Ascending aorta (tissue), 2 donors: ENCODE data around the gene DRG2. TPM values are rescaled to one million over a fixed set of nuclear protein-coding genes. Genes with fewer than 3 reads are reported as not detected.

ENCODE experiments used
- DNase-seq, 2 donors: peaks; one replicate each; pipeline ENCODE4 v3.0.0-alpha.2; 2019; ENCODE audit warnings: low spot score in 2 of 2
- H3K27ac ChIP-seq, 2 donors: fragments of 200-600 bp; sonication (generic); one replicate each; pipeline ENCODE4 v1.5.1; 2016 to 2017; ENCODE audit warnings: mild to moderate bottlenecking in 1 of 2
- H3K27me3 ChIP-seq: fragments of 200-600 bp; sonication (generic); one replicate; pipeline ENCODE4 v1.5.1; 2017
- H3K36me3 ChIP-seq, 2 donors: fragments of 200-600 bp; sonication (generic); one replicate each; pipeline ENCODE4 v1.5.1; 2016
- H3K4me1 ChIP-seq, 2 donors: fragments of 200-600 bp; sonication (generic); one replicate each; pipeline ENCODE4 v1.5.1; 2016 to 2017; ENCODE audit warnings: mild to moderate bottlenecking in 1 of 2
- H3K4me3 ChIP-seq, 2 donors: fragments of 200-600 bp; sonication (generic); one replicate each; pipeline ENCODE4 v1.5.1; 2016 to 2017; ENCODE audit warnings: mild to moderate bottlenecking in 1 of 2
- H3K9me3 ChIP-seq, 2 donors: fragments of 200-600 bp; sonication (generic); one replicate each; pipeline ENCODE4 v1.5.1; 2016
- intact Hi-C: fragments of 100-400 bp; cut with DNase I; formaldehyde crosslinking; loops from one replicate; pipeline ENCODE4 v1.15.1; 2023
- total RNA-seq: library from RNA; depleted of rRNA; stranded (reverse); fragments of >200 nt; gene quantifications from one replicate; pipeline ENCODE4 v1.1.0, GENCODE V29; 2016
- TF ChIP-seq, protein P1 (sequence below), 3 experiments: fragments of 200-600 bp in 2 of 3; fragments of 450-650 bp in 1 of 3; sonication (generic) in 2 of 3; IDR thresholded peaks; one replicate each; pipeline ENCODE4 v1.5.1; 2016 to 2019; ENCODE audit warnings: antibody characterized with exemption in 3 of 3, mild to moderate bottlenecking in 1 of 3, moderate library complexity in 1 of 3

DRG2 gene
- total RNA-seq, 1 donor from 2014 or later, result 118 TPM

DNA sequence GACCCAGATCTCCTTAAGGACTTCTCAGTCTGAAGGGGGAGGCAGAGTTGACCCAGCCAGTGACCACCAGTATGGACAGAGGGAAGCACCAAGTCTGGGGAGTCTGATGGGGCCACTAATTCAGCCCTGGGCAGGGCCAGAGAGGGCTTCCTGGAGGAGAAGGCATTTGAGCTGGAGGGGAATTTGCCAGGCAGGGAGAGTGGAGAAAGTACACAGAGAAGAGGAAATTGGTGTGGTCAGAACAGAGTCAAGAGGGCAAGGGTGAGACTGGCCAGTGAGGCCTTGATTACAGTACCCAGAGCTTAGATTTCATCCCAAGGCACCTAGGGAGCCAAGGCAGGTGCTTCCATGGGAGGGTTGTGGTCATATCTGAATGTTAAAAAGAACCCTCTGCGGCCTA, 57.1 kb downstream of the DRG2 start:
- TF ChIP-seq, protein P1, sequence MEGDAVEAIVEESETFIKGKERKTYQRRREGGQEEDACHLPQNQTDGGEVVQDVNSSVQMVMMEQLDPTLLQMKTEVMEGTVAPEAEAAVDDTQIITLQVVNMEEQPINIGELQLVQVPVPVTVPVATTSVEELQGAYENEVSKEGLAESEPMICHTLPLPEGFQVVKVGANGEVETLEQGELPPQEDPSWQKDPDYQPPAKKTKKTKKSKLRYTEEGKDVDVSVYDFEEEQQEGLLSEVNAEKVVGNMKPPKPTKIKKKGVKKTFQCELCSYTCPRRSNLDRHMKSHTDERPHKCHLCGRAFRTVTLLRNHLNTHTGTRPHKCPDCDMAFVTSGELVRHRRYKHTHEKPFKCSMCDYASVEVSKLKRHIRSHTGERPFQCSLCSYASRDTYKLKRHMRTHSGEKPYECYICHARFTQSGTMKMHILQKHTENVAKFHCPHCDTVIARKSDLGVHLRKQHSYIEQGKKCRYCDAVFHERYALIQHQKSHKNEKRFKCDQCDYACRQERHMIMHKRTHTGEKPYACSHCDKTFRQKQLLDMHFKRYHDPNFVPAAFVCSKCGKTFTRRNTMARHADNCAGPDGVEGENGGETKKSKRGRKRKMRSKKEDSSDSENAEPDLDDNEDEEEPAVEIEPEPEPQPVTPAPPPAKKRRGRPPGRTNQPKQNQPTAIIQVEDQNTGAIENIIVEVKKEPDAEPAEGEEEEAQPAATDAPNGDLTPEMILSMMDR (IDR thresholded peaks at IDR 0.05), result no peak
- H3K27ac ChIP-seq, result no peak overlapping the region
- no peak for DNase-seq
- H3K4me3 ChIP-seq, result no peak overlapping the region
- no peaks in the 10 kb centered on the region for H3K36me3 ChIP-seq
- intact Hi-C loops, result no loop called here
- no peaks in the 10 kb centered on the region for H3K27me3 ChIP-seq
- H3K9me3 ChIP-seq, result no peaks in the 10 kb centered on the region
- peaks cover 0 to 2% of the 10 kb centered on the region in 2 donors for H3K4me1 ChIP-seq

DNA sequence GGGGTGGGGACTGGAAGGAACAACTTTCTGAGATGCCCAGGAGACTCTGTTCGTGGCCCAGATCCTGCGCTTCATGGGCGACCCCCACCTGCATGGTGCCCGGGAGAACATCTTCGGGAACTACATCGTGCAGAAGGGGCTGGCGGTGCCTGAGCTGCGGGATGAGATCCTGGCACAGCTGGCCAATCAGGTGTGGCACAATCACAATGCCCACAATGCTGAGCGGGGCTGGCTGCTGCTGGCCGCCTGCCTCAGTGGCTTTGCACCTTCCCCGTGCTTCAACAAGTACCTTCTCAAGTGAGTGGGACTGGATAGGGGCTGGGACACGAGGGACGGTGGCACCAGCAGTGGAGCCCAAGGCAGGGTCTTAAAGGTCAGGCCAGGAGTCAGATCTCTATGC, 58.1 kb downstream of the DRG2 start:
- Histone ChIP-seq H3K27me3 (no peaks in the 10 kb centered on the region), H3K36me3 (no peaks in the 10 kb centered on the region), H3K4me3 (no peak overlapping the region), H3K4me1 (peaks cover 0 to 2% of the 10 kb centered on the region in 2 donors), H3K27ac (no peak overlapping the region), H3K9me3 (no peaks in the 10 kb centered on the region)
- DNase-seq, result no peak
- intact Hi-C loops, result no loop called here
- TF ChIP-seq, protein P1 (IDR thresholded peaks at IDR 0.05), result no peak

DNA sequence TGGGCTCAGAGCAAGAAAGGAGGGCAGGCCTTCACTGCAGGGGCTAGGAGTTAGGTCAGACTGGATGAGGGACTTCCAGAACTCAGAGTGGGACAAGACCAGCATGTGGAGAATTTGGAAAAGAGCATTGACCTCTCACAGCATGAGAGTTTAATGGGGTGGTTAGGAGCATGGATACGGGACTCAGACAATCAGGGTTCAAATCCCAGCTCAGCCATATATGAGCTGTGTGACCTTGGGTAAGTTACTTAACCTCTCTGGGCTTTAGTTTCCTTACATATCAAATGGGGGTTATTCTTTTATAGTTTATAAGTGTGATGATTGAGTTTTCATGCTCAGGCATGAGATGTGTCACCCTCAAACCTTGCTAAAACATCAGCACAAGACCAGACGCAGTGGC, 58.5 kb downstream of the DRG2 start:
- no peak for DNase-seq
- TF ChIP-seq, protein P1 (IDR thresholded peaks at IDR 0.05), result no peak
- no peaks in the 10 kb centered on the region for H3K4me1 ChIP-seq
- no peaks in the 10 kb centered on the region for H3K27me3 ChIP-seq
- H3K9me3 ChIP-seq, result no peaks in the 10 kb centered on the region
- H3K27ac ChIP-seq, result no peak overlapping the region
- no peak overlapping the region for H3K4me3 ChIP-seq
- no peaks in the 10 kb centered on the region for H3K36me3 ChIP-seq
- intact Hi-C loops, result no loop called here

DNA sequence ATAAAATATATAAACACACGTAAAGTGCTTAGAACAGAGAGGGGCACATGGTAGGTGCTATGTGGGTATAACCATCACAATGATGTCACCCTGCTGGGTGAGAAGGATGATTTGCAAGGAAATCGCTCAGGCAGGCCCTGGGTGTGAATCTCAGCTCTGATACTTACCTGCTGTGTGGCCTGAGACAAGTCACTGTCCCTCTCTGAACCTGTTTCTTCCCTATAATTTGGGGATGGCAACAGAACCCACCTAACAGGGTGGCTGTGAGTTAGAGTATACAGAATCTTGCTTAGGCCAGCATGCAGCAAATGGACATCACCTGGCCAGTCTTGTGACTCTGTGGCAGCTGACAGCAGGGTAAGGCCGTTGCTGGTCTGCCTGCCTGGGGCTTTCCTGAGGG, 59.2 kb downstream of the DRG2 start:
- Histone ChIP-seq H3K27ac (no peak overlapping the region), H3K9me3 (no peaks in the 10 kb centered on the region), H3K4me1 (no peaks in the 10 kb centered on the region), H3K4me3 (no peak overlapping the region), H3K36me3 (no peaks in the 10 kb centered on the region), H3K27me3 (no peaks in the 10 kb centered on the region)
- DNase-seq, result no peak
- intact Hi-C loops, result no loop called here
- TF ChIP-seq, protein P1 (IDR thresholded peaks at IDR 0.05), result no peak

DNA sequence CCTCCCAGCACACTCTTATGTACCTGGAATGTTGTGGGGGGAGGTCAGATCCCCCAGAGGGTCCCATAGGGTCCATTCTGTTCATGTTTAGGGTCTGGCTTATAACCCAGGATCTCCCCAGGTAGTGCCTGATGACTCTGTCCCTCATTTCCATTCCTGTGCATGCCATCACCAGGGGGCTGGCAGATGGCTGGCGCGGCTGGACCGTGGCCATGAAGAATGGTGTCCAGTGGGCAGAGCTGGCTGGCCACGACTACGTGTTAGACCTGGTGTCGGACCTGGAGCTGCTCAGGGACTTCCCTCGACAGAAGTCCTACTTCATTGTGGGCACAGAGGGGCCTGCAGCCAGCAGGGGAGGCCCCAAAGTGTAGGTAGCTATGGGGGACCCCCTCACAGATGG, 60.8 kb downstream of the DRG2 start:
- DNase-seq, result no peak
- Histone ChIP-seq H3K4me1 (peaks cover 0 to 5% of the 10 kb centered on the region in 2 donors), H3K27ac (no peak overlapping the region), H3K36me3 (no peaks in the 10 kb centered on the region), H3K4me3 (no peak overlapping the region), H3K9me3 (no peaks in the 10 kb centered on the region), H3K27me3 (no peaks in the 10 kb centered on the region)
- TF ChIP-seq, protein P1 (IDR thresholded peaks at IDR 0.05), result no peak
- intact Hi-C loops, result no loop called here

DNA sequence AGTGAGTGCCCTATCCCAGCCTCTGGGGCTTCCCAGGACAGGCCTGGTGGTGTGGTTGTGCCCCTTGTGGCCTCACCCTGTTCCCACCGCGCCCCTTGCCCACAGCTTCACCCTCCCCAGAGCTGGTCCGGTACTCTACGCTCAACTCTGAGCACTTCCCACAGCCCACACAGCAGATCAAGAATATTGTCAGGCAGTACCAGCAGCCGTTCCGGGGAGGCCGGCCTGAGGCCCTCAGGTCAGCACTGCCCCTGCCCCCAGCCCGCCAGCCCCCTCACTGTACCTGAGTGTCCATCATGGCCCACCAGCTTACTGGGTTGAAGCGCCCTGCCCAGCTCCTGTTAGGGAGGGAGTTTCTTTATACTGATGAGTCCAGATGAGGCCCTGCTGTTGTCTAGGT, 63.5 kb downstream of the DRG2 start:
- Histone ChIP-seq H3K4me1 (peaks cover 0 to 5% of the 10 kb centered on the region in 2 donors), H3K4me3 (no peak overlapping the region), H3K27ac (no peak overlapping the region), H3K27me3 (no peaks in the 10 kb centered on the region), H3K9me3 (no peaks in the 10 kb centered on the region), H3K36me3 (no peaks in the 10 kb centered on the region)
- intact Hi-C loops, result no loop called here
- TF ChIP-seq, protein P1 (IDR thresholded peaks at IDR 0.05), result no peak
- no peak for DNase-seq
